ENCODE measurements around the gene MINK1.

Gene MINK1

GRCh38 chr17:4946312-4946976 lies 113.3 kb downstream of the MINK1 start:
- Histone ChIP-seq H3K27ac (ENCODE audit: insufficient read depth, low read length, poor library complexity, severe bottlenecking) (peak overlapping the region; percentile 94), H3K4me1 (ENCODE audit: control insufficient read depth, insufficient read depth, low read length, poor library complexity, severe bottlenecking) (peaks cover 69% of the 10 kb centered on the region)

GRCh38 chr17:4947010-4947410 lies 113.9 kb downstream of the MINK1 start:
- Histone ChIP-seq H3K27me3 (replicated peaks; ENCODE audit: control insufficient read depth, insufficient read depth, low read length, poor library complexity, severe bottlenecking) (no peaks in the 10 kb centered on the region), H3K27ac (ENCODE audit: insufficient read depth, low read length, poor library complexity, severe bottlenecking) (peak overlapping the region; percentile 94), H3K4me3 (ENCODE audit: insufficient read depth, low read depth, low read length, poor library complexity, severe bottlenecking) (peak overlapping the region; percentile 99), H3K4me1 (ENCODE audit: control insufficient read depth, insufficient read depth, low read length, poor library complexity, severe bottlenecking) (peaks cover 67% of the 10 kb centered on the region), H3K9me3 (ENCODE audit: control insufficient read depth, low read length) (no peaks in the 10 kb centered on the region), H3K36me3 (ENCODE audit: control insufficient read depth, insufficient read depth, low read length) (peaks cover 33% of the 10 kb centered on the region)
- no peak for DNase-seq

More at GRCh38 chr17:4946312-4946976, 113.3 kb downstream of the MINK1 start:
- no peaks in the 10 kb centered on the region for H3K27me3 ChIP-seq (replicated peaks; ENCODE audit: control insufficient read depth, insufficient read depth, low read length, poor library complexity, severe bottlenecking)
- no peaks in the 10 kb centered on the region for H3K9me3 ChIP-seq (ENCODE audit: control insufficient read depth, low read length)
- no peak for DNase-seq
- H3K4me3 ChIP-seq (ENCODE audit: insufficient read depth, low read depth, low read length, poor library complexity, severe bottlenecking) = peak overlapping the region; percentile 99
- peaks cover 33% of the 10 kb centered on the region for H3K36me3 ChIP-seq (ENCODE audit: control insufficient read depth, insufficient read depth, low read length)

Measured in effector memory CD4-positive, alpha-beta T cell (primary cell).